HL-60 (cell line): Measurements from ENCODE around the gene SYCE1L.

Experiments
- CTCF ChIP-seq: IDR thresholded peaks from one replicate; pipeline ENCODE4 v1.5.1; 2011; ENCODE audit warnings: low read length, control low read depth, inconsistent platforms; ENCODE audit not compliant: insufficient read depth
- GABPA ChIP-seq: IDR thresholded peaks from 2 replicates; pipeline ENCODE4 v1.6.1; 2012; ENCODE audit warnings: low read depth
- POLR2AphosphoS5 ChIP-seq: IDR thresholded peaks from 2 replicates; pipeline ENCODE4 v1.6.1; 2012; ENCODE audit warnings: low read depth
- REST ChIP-seq: IDR thresholded peaks from 2 replicates; pipeline ENCODE4 v1.6.1; 2012; ENCODE audit warnings: low read depth; ENCODE audit not compliant: insufficient replicate concordance

- TF ChIP-seq CTCF: no peak
- no peak for TF ChIP-seq REST
- no peak for TF ChIP-seq POLR2AphosphoS5
- TF ChIP-seq GABPA: no peak
Observed at GRCh38 chr16:77158293-77158692, 40.9 kb upstream of the SYCE1L start.
